Breast epithelium (tissue), 3 donors: Measurements from ENCODE around the gene EMCN.

Experiments
- POLR2A ChIP-seq: fragments of 450-650 bp; IDR thresholded peaks from one replicate; pipeline ENCODE4 v1.6.1; 2016; ENCODE audit warnings: antibody characterized with exemption, mild to moderate bottlenecking, moderate library complexity
- TF ChIP-seq, protein P1 (sequence below), 3 donors: fragments of 450-650 bp; IDR thresholded peaks; one replicate each; pipeline ENCODE4 v1.5.1; 2016 to 2017; ENCODE audit warnings: antibody characterized with exemption in 3 of 3, mild to moderate bottlenecking in 3 of 3, moderate library complexity in 3 of 3

DNA sequence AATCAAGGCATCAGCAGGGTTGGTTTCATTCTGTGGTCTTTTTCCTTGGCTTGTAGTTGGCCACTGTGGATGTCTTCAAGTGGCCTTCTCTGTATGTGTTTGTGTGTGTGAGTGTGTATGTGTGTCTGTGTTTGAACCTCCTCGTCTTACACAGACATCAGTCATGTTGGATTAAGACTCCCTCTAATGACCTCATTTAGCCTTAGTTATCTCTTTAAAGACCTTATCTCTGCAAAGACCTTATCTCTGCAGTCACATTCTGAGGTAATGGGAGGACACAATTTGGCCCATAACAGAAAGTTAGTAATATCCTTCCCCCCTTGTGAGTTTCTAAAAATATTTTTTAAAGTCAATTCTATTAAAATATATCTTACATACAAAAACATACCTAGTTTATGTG is 126.7 kb downstream of the EMCN start:
- TF ChIP-seq, protein P1, sequence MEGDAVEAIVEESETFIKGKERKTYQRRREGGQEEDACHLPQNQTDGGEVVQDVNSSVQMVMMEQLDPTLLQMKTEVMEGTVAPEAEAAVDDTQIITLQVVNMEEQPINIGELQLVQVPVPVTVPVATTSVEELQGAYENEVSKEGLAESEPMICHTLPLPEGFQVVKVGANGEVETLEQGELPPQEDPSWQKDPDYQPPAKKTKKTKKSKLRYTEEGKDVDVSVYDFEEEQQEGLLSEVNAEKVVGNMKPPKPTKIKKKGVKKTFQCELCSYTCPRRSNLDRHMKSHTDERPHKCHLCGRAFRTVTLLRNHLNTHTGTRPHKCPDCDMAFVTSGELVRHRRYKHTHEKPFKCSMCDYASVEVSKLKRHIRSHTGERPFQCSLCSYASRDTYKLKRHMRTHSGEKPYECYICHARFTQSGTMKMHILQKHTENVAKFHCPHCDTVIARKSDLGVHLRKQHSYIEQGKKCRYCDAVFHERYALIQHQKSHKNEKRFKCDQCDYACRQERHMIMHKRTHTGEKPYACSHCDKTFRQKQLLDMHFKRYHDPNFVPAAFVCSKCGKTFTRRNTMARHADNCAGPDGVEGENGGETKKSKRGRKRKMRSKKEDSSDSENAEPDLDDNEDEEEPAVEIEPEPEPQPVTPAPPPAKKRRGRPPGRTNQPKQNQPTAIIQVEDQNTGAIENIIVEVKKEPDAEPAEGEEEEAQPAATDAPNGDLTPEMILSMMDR (IDR thresholded peaks at IDR 0.05), result no peak
- TF ChIP-seq POLR2A, result no peak
